CD8-positive, alpha-beta memory T cell (primary cell): Measurements from ENCODE around the gene ENO3. TPM values are rescaled to one million over a fixed set of nuclear protein-coding genes. Genes with fewer than 3 reads are reported as not detected.

Source experiments
- CTCF ChIA-PET: fragments of 350-600 bp; sonication (Branson Sonifier 250); formaldehyde crosslinking; loops from one replicate; lab custom pipeline; 2021; ENCODE audit warnings: antibody characterized with exemption; lab: Charles Lee
- POLR2A ChIA-PET: fragments of 350-600 bp; sonication (Branson Sonifier 250); formaldehyde crosslinking; loops from one replicate; lab custom pipeline; 2021; ENCODE audit warnings: antibody characterized with exemption; lab: Charles Lee
- DNase-seq, 5 donors: peaks; one replicate each; pipeline versions ENCODE4 v3.0.0 to v3.0.0-alpha.2; 2020 to 2022; ENCODE audit warnings: mixed read lengths in 1 of 5
- H3K27ac ChIP-seq: one replicate; pipeline ENCODE4 v1.7.0; 2013; ENCODE audit warnings: low read depth, mild to moderate bottlenecking, low read length, moderate library complexity
- H3K27me3 ChIP-seq: 2 replicates; pipeline ENCODE4 v1.7.0; 2013; ENCODE audit warnings: low read length, mild to moderate bottlenecking; ENCODE audit not compliant: insufficient read depth, poor library complexity, severe bottlenecking
- H3K36me3 ChIP-seq: 2 replicates; pipeline ENCODE4 v1.7.0; 2013; ENCODE audit warnings: mild to moderate bottlenecking, low read length, moderate library complexity; ENCODE audit not compliant: insufficient read depth
- H3K4me1 ChIP-seq: 2 replicates; pipeline ENCODE4 v1.7.0; 2013; ENCODE audit warnings: mild to moderate bottlenecking, low read length, moderate library complexity; ENCODE audit not compliant: insufficient read depth
- H3K4me3 ChIP-seq: 2 replicates; pipeline ENCODE4 v1.7.0; 2013; ENCODE audit warnings: mild to moderate bottlenecking, low read length
- H3K9me3 ChIP-seq: 2 replicates; pipeline ENCODE4 v1.7.0; 2013; ENCODE audit warnings: mild to moderate bottlenecking, low read length
- H3K27ac Mint-ChIP-seq, 8 donors: one replicate each; pipeline ENCODE4 v1.8.0; 2020 to 2021; ENCODE audit warnings: mixed read lengths in 8 of 8, mild to moderate bottlenecking in 6 of 8, inconsistent platforms in 3 of 8, moderate library complexity in 3 of 8
- H3K27me3 Mint-ChIP-seq, 2 donors: one replicate each; pipeline ENCODE4 v1.8.0; 2020 to 2021; ENCODE audit warnings: mixed read lengths in 2 of 2, mild to moderate bottlenecking in 1 of 2, moderate library complexity in 1 of 2
- H3K36me3 Mint-ChIP-seq, 3 donors: one replicate each; pipeline ENCODE4 v1.8.0; 2020 to 2021; ENCODE audit warnings: mixed read lengths in 3 of 3, inconsistent platforms in 1 of 3, mild to moderate bottlenecking in 1 of 3
- H3K4me1 Mint-ChIP-seq, 3 donors: one replicate each; pipeline ENCODE4 v1.8.0; 2020 to 2021; ENCODE audit warnings: mixed read lengths in 3 of 3, inconsistent platforms in 1 of 3, mild to moderate bottlenecking in 1 of 3
- H3K4me3 Mint-ChIP-seq, 7 donors: one replicate each; pipeline ENCODE4 v1.8.0; 2020 to 2021; ENCODE audit warnings: mixed read lengths in 7 of 7, mild to moderate bottlenecking in 6 of 7, moderate library complexity in 4 of 7, inconsistent platforms in 2 of 7
- H3K9me3 Mint-ChIP-seq, 5 donors: one replicate each; pipeline ENCODE4 v1.8.0; 2020 to 2022; ENCODE audit warnings: mixed read lengths in 5 of 5, mild to moderate bottlenecking in 3 of 5, moderate library complexity in 2 of 5, inconsistent platforms in 1 of 5
- polyA plus RNA-seq: library from polyadenylated mRNA; unstranded; fragments of 300-500 nt; fragmentation: Illumina TruSeq; gene quantifications from one replicate; pipeline ENCODE4 v1.2.3, GENCODE V29; 2021
- total RNA-seq, 2 experiments: library from RNA; stranded (reverse); gene quantifications; one replicate each; pipeline ENCODE4 v1.2.3, GENCODE V29; 2021

ENO3 gene
- total and polyA plus RNA-seq, 3 experiments from 2014 or later, result 1.3 to 29.4 (median 27.1) TPM

- no peak overlapping the region for H3K4me3 ChIP-seq
- peaks cover 17 to 31% (median 17%) of the 10 kb centered on the region in 3 donors for H3K4me1 Mint-ChIP-seq
- DNase-seq, result no peak
- no peaks in the 10 kb centered on the region for H3K9me3 ChIP-seq
- H3K27ac ChIP-seq, result no peak overlapping the region
- H3K36me3 ChIP-seq, result no peaks in the 10 kb centered on the region
- H3K4me3 Mint-ChIP-seq, result peak overlapping the region in 1 of 7 donors; percentile 84
- no peak overlapping the region for H3K27ac Mint-ChIP-seq
- ChIA-PET CTCF (no interaction called here), POLR2A (interaction anchor here (0.6 kb wide), 1 partner anchor 1294 kb away, joined by 4 read pairs; no protein-coding TSS in a partner anchor)
- peaks cover 0 to 4% (median 0%) of the 10 kb centered on the region in 3 donors for H3K36me3 Mint-ChIP-seq
- H3K27me3 ChIP-seq, result no peaks in the 10 kb centered on the region
- no peaks in the 10 kb centered on the region for H3K9me3 Mint-ChIP-seq
- peaks cover 0 to under 1% of the 10 kb centered on the region in 2 donors for H3K27me3 Mint-ChIP-seq
- H3K4me1 ChIP-seq, result peaks cover 28% of the 10 kb centered on the region
Measured at GRCh38 chr17:4994081-4994595, 43.2 kb downstream of the ENO3 start.

GRCh38 chr17:4997302-4998026, 46.5 kb downstream of the ENO3 start, which contains the start of the genes INCA1 and KIF1C:
TSS of gene INCA1 (minus strand) at chr17:4997522. CDS start at chr17:4994437, 3,085 bp downstream.
TSS of gene KIF1C (plus strand) at chr17:4997950. CDS start at chr17:5000247, 2,297 bp downstream.
- Mint-ChIP-seq H3K9me3 (no peaks in the 10 kb centered on the region), H3K36me3 (peaks cover 0 to 18% (median 0%) of the 10 kb centered on the region in 3 donors), H3K4me1 (peaks cover 18 to 33% (median 26%) of the 10 kb centered on the region in 3 donors), H3K27ac (peak within 1 kb of the TSS; percentile 75 to 95 (median 87)), H3K4me3 (peak within 1 kb of the TSS; percentile 80 to 88 (median 84)), H3K27me3 (no peaks in the 10 kb centered on the region)
- DNase-seq, result peak; percentile 84 to 93 (median 91)
- POLR2A ChIA-PET, result interaction anchor here (0.6 to 2.6 kb wide), 8 partner anchors 8 to 81 kb away, joined by 3 to 20 read pairs (median 6); partner anchors contain the start of genes CAMTA2, PFN1 and SPAG7
- H3K9me3 ChIP-seq, result no peaks in the 10 kb centered on the region
- peak within 1 kb of the TSS; percentile 51 for H3K27ac ChIP-seq
- peaks cover 21% of the 10 kb centered on the region for H3K4me1 ChIP-seq
- H3K4me3 ChIP-seq, result peak within 1 kb of the TSS; percentile 61
- CTCF ChIA-PET, result interaction anchor here (1.0 to 1.9 kb wide), 11 partner anchors 8 to 95 kb away, joined by 3 to 7 read pairs (median 4); partner anchors contain the start of genes CHRNE, RNF167, SLC25A11 and SLC52A1
- H3K36me3 ChIP-seq, result peaks cover 4% of the 10 kb centered on the region
- H3K27me3 ChIP-seq, result no peaks in the 10 kb centered on the region

- ChIA-PET POLR2A (interaction anchor here (0.6 to 2.6 kb wide), 6 partner anchors 11 to 81 kb away, joined by 3 to 20 read pairs (median 6); partner anchors contain the start of genes CAMTA2, PFN1 and SPAG7), CTCF (interaction anchor here (1.1 to 1.9 kb wide), 8 partner anchors 9 to 89 kb away, joined by 3 to 7 read pairs (median 4); partner anchors contain the start of genes RNF167, SLC25A11, SLC52A1 and SPAG7)
- H3K4me3 ChIP-seq, result peak overlapping the region; percentile 60
- H3K4me1 ChIP-seq, result peaks cover 21% of the 10 kb centered on the region
- no peak for DNase-seq
- Mint-ChIP-seq H3K27ac (peak overlapping the region in 2 of 8 donors; percentile 74 to 92), H3K9me3 (no peaks in the 10 kb centered on the region), H3K36me3 (peaks cover 0 to 25% (median 0%) of the 10 kb centered on the region in 3 donors), H3K27me3 (no peaks in the 10 kb centered on the region), H3K4me3 (peak overlapping the region; percentile 73 to 86 (median 83)), H3K4me1 (peaks cover 18 to 33% (median 26%) of the 10 kb centered on the region in 3 donors)
- peak overlapping the region; percentile 51 for H3K27ac ChIP-seq
- no peaks in the 10 kb centered on the region for H3K27me3 ChIP-seq
- H3K9me3 ChIP-seq, result no peaks in the 10 kb centered on the region
- H3K36me3 ChIP-seq, result peaks cover 4% of the 10 kb centered on the region
Measured at GRCh38 chr17:4998027-4998731, 47.3 kb downstream of the ENO3 start.

GRCh38 chr17:4998732-4999429, 48.0 kb downstream of the ENO3 start:
- H3K36me3 ChIP-seq, result peaks cover 9% of the 10 kb centered on the region
- no peaks in the 10 kb centered on the region for H3K27me3 ChIP-seq
- no peaks in the 10 kb centered on the region for H3K9me3 ChIP-seq
- Mint-ChIP-seq H3K27me3 (no peaks in the 10 kb centered on the region), H3K36me3 (peaks cover 2 to 32% (median 2%) of the 10 kb centered on the region in 3 donors), H3K27ac (peak overlapping the region; percentile 2 to 92 (median 62)), H3K4me1 (peaks cover 18 to 33% (median 26%) of the 10 kb centered on the region in 3 donors), H3K4me3 (peak overlapping the region; percentile 73 to 86 (median 83)), H3K9me3 (no peaks in the 10 kb centered on the region)
- peaks cover 21% of the 10 kb centered on the region for H3K4me1 ChIP-seq
- H3K27ac ChIP-seq, result peak overlapping the region; percentile 51
- peak in 2 of 5 donors; percentile 11 to 45 for DNase-seq
- ChIA-PET CTCF (interaction anchor here (1.1 to 1.4 kb wide), 4 partner anchors 12 to 59 kb away, joined by 3 to 5 read pairs (median 4); partner anchors contain the start of genes RNF167, SLC25A11 and SLC52A1), POLR2A (interaction anchor here (2.2 to 2.6 kb wide), 2 partner anchors 12 to 31 kb away, joined by 18 to 20 read pairs; partner anchors contain the start of genes CAMTA2 and SPAG7)
- H3K4me3 ChIP-seq, result peak overlapping the region; percentile 60

- H3K4me3 Mint-ChIP-seq, result peak overlapping the region; percentile 73 to 86 (median 83)
- no peaks in the 10 kb centered on the region for H3K9me3 Mint-ChIP-seq
- H3K36me3 ChIP-seq, result peaks cover 15% of the 10 kb centered on the region
- no peaks in the 10 kb centered on the region for H3K9me3 ChIP-seq
- no peak overlapping the region for H3K27ac ChIP-seq
- H3K4me1 Mint-ChIP-seq, result peaks cover 18 to 33% (median 26%) of the 10 kb centered on the region in 3 donors
- peaks cover 21% of the 10 kb centered on the region for H3K4me1 ChIP-seq
- peaks cover 8 to 39% (median 9%) of the 10 kb centered on the region in 3 donors for H3K36me3 Mint-ChIP-seq
- peak overlapping the region; percentile 2 to 81 (median 62) for H3K27ac Mint-ChIP-seq
- no peaks in the 10 kb centered on the region for H3K27me3 Mint-ChIP-seq
- DNase-seq, result peak in 1 of 5 donors; percentile 10
- POLR2A ChIA-PET, result interaction anchor here (0.7 kb wide), 1 partner anchor 31 kb away, joined by 3 read pairs; no protein-coding TSS in a partner anchor
- H3K4me3 ChIP-seq, result no peak overlapping the region
- no peaks in the 10 kb centered on the region for H3K27me3 ChIP-seq
- CTCF ChIA-PET, result interaction anchor here (0.9 kb wide), 1 partner anchor 13 kb away, joined by 3 read pairs; no protein-coding TSS in a partner anchor
Measured at GRCh38 chr17:4999430-5000093, 48.6 kb downstream of the ENO3 start.

GRCh38 chr17:5000237-5000639, 49.3 kb downstream of the ENO3 start:
- H3K27ac Mint-ChIP-seq, result peak overlapping the region in 1 of 8 donors; percentile 30
- Histone ChIP-seq H3K4me1 (peaks cover 21% of the 10 kb centered on the region), H3K4me3 (no peak overlapping the region), H3K36me3 (peaks cover 21% of the 10 kb centered on the region), H3K27ac (no peak overlapping the region), H3K27me3 (no peaks in the 10 kb centered on the region), H3K9me3 (no peaks in the 10 kb centered on the region)
- ChIA-PET CTCF (interaction anchor here (0.9 kb wide), 1 partner anchor 14 kb away, joined by 3 read pairs; no protein-coding TSS in a partner anchor), POLR2A (interaction anchor here (0.7 kb wide), 1 partner anchor 32 kb away, joined by 3 read pairs; no protein-coding TSS in a partner anchor)
- H3K4me1 Mint-ChIP-seq, result peaks cover 18 to 31% (median 24%) of the 10 kb centered on the region in 3 donors
- peak overlapping the region in 4 of 7 donors; percentile 5 to 84 (median 78) for H3K4me3 Mint-ChIP-seq
- DNase-seq, result peak in 1 of 5 donors; percentile 36
- H3K27me3 Mint-ChIP-seq, result no peaks in the 10 kb centered on the region
- no peaks in the 10 kb centered on the region for H3K9me3 Mint-ChIP-seq
- peaks cover 12 to 46% (median 14%) of the 10 kb centered on the region in 3 donors for H3K36me3 Mint-ChIP-seq
